Right renal pelvis (tissue), 4 donors: Measurements from ENCODE around the gene KLRF2. TPM values are rescaled to one million over a fixed set of nuclear protein-coding genes. Genes with fewer than 3 reads are reported as not detected.

Experiments used
- DNase-seq, 4 donors: peaks; one replicate each; pipeline ENCODE4 v3.0.0-alpha.2; 2013; ENCODE audit warnings: low read depth in 4 of 4, low spot score in 3 of 4, missing footprints in 1 of 4
- polyA plus RNA-seq, 4 donors: library from polyadenylated mRNA; unstranded; fragments of 120-200 nt; gene quantifications; one replicate each; pipeline ENCODE4 v1.2.1, GENCODE V29; 2013; ENCODE audit not compliant: insufficient read length in 4 of 4

KLRF2 gene
- polyA plus RNA-seq, 4 donors: not detected

DNA sequence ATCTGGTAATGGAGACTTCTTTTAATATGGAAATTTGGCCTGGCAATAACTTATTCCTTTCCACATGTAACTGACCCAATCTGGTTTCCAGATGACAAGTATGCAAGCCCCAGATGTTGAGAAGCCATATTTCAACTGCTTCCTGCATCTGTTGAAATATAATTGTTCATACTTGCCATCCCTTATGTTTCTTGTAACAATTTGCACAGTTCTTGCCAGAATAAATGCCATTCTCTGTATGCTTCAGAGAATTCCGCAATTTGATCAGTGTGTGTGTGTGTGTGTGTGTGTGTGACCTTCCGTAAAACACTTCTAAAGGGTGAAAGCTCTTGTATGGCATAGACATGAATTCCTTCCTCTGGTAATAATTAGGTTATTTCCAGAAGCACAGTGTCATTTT, 52.7 kb downstream of the KLRF2 start:
- no peak for DNase-seq

DNA sequence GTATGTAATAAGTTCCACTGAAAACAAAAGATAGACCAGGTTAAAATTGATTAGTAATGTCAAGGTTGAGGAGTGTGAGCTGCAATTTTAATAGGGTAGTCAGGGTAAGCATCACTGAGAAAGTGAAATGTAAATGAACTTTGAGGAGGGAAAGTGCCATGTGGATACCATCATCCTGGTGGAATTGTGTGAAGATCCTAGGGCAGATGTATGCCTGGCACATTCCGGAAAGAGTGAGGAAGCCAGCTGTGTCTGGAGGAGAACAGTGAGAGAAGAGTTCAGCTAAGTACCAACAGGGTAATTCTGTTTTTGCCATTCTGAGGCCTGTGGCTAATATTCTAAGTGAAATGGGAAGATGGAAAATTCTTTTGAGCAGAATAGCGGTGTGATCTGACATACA, 53.7 kb downstream of the KLRF2 start:
- no peak for DNase-seq

DNA sequence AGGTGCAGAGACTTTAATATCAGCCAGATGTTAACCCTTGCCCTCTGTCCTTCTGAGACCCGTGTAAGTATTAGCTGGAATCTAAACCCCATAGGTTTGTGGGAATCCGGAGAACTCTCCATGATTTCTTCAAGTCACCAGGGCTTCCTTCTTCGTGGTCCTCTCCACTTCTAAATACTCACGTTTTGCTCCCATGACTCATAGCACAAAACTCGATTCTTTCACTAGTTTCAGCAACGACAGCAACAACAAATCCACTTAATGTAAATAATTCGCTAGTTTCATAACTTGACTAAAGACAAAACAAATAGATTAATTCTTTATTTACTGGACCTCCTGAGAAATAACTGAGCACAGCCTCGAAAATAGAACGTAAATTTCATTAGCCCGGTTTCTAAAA, 55.3 kb downstream of the KLRF2 start:
- DNase-seq: no peak

DNA sequence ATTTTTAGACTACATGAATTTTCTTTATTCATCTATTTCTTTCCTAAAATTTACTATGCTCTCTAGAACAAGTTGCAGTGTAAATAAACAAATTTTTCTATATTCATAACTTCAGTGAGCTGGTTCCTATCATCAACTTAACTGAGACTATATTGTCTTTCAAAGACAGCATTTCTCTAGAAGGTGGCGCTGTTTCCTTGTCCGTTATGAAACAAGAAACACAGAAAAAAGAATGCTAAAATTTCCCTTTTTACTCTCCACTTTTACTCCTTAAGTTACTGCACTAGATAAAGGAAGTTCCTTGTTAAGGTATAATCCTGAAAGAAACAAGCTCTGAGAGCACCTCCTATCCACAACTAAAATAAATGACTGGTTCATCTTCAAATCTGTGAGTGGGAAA, 59.1 kb downstream of the KLRF2 start:
- no peak for DNase-seq

DNA sequence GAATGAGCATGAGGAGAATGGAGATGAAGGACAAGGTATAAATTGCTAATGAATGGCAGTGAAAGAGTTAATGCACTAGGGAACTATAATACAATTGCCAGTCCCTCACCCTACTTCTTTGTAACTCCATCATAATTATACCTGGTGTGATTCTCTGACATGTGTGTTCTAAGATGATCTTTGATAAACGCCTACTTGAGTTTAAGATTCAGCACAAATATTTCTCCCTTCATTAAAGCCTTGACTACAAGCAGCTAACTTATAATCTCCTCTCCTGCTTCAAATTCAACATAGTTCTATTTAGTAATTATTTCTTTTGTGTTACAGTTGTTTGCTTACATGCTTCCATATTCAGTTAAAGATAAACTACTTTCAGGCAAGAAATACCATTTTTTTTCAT, 60.5 kb downstream of the KLRF2 start:
- DNase-seq: no peak

DNA sequence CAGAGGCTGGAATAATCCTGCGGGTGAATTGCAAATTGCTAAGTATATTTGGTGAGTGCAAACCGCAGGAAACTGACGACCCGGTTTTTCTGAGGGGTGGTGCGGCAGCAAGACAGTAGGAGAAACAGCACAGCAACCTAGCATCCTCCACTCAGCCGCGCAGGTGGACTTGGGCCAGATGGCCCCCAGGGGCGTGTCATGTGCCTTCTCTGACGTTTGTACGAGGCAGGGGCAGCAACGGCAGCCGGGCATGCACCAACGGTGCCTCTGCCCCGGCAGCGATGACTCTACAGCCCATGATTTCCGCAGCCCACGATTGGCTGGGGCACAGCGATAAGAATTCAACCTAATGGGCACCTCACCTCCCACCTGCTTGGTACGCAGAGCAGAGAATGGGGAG, 62.0 kb downstream of the KLRF2 start:
- DNase-seq: no peak

DNA sequence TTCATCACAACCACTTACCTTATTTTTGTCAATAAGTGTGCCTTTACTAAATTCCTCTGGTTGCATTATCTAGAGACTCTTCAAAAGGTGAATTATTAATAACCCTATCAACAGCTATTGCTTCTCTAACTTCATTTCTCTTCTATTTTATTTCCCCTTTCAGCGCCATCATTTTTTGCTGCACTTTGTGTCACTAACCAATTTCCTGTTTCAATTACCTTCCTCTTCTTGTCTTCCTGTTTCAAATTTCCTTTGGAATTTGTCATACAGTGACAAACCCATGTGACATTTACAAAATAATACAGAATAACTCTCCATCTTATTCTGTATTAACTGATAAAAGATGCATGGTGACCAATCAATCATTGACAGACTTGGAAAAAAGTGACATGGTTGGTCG, 63.1 kb downstream of the KLRF2 start:
- no peak for DNase-seq

Other genes starting within 250 kb of the KLRF2 start
- gene CLEC2D, start 211.8 kb upstream of the KLRF2 start, polyA plus RNA-seq: 10 to 100 TPM; 10.9 to 21.3 (median 13.9) TPM
- under 1 TPM in 2 of 4 donors, not detected in 2; 0.09 to 0.32 TPM for gene CLECL1, start 148.4 kb upstream of the KLRF2 start, polyA plus RNA-seq
- 1 to 10 TPM; 1.2 to 3.0 (median 2.0) TPM for gene CD69, start 120.6 kb upstream of the KLRF2 start, polyA plus RNA-seq
- 1 to 10 TPM in 1 of 4 donors, under 1 TPM in 3; 0.65 to 1.2 (median 0.82) TPM for gene KLRF1, start 54.0 kb upstream of the KLRF2 start, polyA plus RNA-seq
- gene CLEC2B, start 12.1 kb upstream of the KLRF2 start, polyA plus RNA-seq: 1 to 10 TPM; 1.9 to 4.3 (median 3.3) TPM
- not detected for gene CLEC2A, start 50.9 kb downstream of the KLRF2 start, polyA plus RNA-seq
- gene CLEC12A, start 89.9 kb downstream of the KLRF2 start, polyA plus RNA-seq: 1 to 10 TPM in 2 of 4 donors, under 1 TPM in 2; 0.74 to 1.5 (median 1.1) TPM
- gene CLEC1B, start 117.6 kb downstream of the KLRF2 start, polyA plus RNA-seq: 1 to 10 TPM in 2 of 4 donors, under 1 TPM in 2; 0.60 to 3.3 (median 0.98) TPM
- gene CLEC12B, start 129.1 kb downstream of the KLRF2 start, polyA plus RNA-seq: under 1 TPM in 2 of 4 donors, not detected in 2; 0.05 to 0.08 TPM
- gene CLEC9A, start 149.2 kb downstream of the KLRF2 start, polyA plus RNA-seq: under 1 TPM; 0.19 to 0.53 (median 0.33) TPM
- 1 to 10 TPM; 3.1 to 4.6 (median 3.8) TPM for gene CLEC1A, start 217.5 kb downstream of the KLRF2 start, polyA plus RNA-seq
- gene CLEC7A, start 248.7 kb downstream of the KLRF2 start, polyA plus RNA-seq: 1 to 10 TPM; 1.3 to 2.3 (median 1.9) TPM